Stimulated activated CD4-positive, alpha-beta T cell treated with anti-CD3 and anti-CD28 coated beads, Interleukin-1b, Interleukin-23, amount 100 ng/mL, for 48 hours (primary cell): ENCODE measurements around the gene SMAD6.
"Not testable (repeated sequence)": the region's sequence is repeated elsewhere in the genome, so short reads cannot be mapped to it uniquely, and the experiment has no call there.

Experiments
- DNase-seq: peaks from one replicate; pipeline ENCODE4 v3.0.0-alpha.2; 2020

Gene SMAD6

DNA sequence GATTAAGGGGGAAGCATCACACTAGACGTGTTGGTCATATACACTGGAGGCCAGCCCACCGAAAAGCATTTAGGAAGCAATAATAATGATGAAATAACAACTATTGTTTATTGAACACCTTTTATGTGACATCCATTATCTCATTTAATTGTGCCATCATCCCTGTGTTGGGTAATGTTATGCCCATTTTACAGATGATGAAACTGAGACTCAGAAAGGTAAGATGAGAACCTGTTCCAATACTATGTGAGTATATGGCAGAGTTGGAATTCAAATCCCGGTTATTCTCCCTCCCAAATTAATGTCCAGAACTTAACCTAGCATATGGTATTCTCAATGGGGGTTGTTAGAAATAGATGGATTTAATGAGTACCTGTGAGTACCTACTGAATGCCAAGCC is 99.2 kb downstream of the SMAD6 start:
- no peak for DNase-seq

DNA sequence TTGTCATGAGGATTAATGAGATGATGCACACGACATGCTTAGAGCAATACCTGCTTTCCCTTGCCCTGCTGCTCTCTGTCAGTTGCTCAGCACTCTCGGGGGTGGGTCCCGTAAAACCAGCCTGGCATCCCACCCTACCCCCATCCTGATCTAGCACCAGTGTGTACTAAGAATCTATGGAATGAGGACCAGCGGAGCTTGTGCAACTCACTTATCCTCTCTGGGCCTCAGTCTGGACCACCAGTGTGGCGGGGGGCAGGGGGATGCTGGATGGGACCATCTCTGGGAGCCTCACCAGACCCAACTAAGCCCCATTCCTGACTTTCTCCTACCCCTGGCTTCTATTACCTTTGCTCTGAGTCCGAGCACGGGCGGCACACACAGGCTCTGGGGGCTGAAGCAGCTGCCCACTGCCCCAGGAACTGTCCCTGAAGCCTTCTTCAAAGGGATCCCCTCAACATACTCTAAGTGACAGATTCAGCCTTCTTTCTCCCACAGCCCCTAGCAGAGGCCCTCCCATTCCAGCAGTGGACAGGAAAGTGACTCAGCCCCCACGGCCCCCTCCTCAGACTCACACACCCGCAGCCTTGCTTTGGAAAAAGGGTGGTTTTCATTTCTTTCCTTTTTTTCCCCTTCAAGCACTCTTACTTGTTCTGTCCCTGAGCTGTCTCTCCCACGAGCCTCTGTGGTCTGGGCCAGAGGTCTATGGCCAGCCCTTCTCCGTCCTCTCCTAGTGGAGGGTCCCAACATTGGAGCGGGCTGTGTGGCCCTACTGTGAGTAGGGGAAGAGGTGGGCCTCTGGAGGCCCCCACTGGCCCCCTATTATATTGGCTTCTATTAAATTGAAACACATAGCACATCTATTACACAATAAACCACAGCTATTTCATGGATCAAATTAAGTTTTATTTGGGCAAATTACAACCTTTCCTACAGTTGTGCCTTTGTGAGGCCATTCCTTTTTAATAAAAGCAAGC is 100.3 kb downstream of the SMAD6 start:
- DNase-seq: no peak

DNA sequence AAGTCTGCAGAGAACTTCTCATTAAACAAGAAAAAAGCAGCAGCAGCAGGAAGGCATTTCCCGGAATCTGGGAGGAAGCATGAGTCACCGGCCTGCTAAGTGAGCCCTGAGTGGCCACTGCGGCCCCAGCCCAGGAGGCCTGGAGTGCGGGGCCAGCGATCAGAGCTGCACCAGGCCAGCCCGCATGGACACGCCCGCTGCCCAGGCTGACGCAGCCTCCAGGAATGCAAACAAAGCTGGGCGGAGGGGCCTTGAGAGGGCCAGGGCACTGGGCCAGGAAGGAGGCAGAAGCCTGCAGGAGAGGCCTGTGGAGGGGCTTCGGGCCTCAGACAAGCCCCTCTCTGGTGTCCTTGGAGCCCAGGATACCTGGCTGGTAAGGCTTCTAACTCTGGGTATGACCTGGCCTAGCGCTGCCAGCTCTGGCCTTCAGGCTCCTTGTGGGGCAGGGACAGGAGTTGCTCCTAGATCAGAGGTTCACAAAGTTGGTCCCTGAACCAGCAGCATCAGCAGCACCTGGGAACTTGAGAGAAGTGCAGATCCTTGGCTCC is 101.2 kb downstream of the SMAD6 start:
- no peak for DNase-seq

DNA sequence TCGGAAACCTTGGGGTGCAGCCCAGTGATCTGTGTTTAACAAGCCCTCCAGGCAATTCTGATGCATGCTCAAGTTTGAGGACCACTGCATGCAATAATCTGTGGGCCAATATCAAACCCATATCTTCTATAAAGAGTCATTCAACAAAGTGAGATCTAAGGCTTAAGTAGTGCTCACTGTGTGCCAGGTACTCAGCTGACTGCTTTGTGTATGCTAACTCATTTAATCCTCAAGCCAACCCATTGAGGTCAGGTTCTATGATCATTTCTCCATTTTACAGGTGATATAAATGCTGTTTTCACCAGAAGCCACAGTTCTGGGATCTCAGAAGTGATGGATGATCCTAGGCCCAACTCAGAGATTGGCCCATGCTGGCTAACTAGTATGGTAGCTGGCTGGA is 101.7 kb downstream of the SMAD6 start:
- no peak for DNase-seq

DNA sequence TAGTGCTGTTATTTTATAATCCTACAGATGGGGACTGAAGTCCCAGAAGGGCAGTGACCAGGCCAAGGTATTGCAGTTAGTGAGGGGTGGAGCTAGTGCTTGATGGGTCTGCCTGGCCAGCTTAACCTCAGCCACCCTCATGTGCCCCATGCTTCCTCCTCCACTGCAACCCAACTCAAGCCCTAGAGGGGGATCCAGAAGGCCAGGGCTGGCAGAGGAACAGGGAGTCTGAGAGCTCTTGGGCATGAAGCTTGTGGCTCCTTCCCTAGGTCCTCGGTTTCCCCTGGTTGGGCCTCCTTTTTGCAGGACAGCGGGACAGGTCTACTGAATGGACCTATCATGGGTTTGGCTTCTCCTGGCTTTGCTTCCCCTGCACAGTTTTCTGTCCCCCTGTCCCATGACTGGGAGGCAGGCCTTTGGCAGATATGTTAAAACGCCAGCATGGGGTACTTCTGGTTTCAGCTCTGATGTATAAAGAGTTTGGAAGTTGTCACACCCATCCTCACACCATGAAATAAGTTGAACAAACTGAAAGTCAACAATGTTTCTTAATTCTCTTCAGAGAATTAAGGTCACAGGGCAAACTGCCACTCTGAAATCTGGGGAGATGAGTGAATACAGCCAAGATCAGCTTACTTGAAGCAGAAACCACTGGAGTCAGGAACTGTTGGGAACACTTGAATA is 103.3 kb downstream of the SMAD6 start:
- no peak for DNase-seq

DNA sequence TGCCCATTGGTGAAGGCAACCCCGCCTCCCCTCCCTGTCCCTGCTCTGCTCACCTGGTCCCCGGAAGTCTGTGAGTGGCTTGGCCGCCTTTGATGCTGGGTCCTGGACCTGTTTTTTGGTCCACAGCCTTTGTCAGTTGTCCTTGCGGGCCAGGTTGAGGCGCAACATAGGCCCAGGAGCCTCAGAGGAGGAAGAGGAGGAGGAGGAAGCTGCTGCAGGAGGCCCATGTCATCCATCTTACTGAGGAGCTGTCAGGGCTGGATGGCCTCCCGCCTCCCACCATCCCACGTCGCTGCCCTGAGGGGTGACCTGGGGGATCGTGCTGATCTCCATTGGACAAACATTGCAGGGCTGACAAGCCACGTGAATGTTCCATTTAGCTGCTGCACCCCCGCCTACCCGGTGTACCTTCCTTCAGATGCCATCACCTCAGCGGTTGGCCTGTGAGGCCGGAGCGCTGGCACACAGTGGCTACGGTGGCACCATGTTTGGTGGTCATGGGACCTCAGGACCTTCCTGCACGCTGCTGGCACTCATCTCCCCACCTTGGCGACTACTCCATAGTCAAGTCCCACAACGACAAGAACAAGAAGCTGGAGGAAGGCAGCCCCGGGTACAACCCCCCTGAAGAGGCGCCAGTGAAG is 106.3 kb downstream of the SMAD6 start:
- no peak for DNase-seq

DNA sequence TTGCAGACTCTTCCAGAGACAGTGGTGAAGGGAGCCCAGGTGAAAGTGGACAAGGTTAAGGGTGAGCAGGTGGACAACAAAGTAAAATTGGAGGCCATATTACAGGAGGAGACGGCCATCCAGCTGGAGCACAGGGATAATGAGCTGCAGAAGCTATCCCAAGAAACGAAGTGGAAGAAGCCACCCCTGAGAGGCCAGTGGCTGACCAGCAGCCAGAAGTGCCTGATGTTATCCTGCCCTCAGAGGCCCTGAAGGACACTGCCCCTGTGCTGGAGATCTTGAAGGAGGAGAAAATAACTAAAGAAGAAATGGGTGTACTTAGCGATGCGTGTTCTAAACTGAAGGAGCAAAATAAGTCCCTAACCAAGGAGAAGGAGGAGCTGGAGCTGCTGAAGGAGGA is 107.6 kb downstream of the SMAD6 start:
- no peak for DNase-seq

DNA sequence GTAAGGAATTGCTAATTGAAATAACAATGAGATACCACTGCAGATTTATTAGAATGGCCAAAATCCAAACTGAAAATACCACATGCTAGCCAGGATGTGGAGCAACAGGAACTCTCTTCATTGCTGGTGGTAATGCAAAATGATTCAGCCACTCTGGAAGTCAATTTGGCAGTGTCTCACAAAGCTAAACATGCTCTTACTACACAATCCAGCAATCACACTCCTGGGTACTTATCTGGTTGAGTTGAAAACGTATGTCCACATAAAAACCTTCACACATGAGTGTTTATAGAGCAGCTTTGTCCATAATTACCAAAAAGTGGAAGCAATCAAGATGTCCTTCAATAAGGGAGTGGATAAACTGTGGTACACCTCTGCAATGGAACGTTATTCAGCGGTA is 113.3 kb downstream of the SMAD6 start:
- no peak for DNase-seq

DNA sequence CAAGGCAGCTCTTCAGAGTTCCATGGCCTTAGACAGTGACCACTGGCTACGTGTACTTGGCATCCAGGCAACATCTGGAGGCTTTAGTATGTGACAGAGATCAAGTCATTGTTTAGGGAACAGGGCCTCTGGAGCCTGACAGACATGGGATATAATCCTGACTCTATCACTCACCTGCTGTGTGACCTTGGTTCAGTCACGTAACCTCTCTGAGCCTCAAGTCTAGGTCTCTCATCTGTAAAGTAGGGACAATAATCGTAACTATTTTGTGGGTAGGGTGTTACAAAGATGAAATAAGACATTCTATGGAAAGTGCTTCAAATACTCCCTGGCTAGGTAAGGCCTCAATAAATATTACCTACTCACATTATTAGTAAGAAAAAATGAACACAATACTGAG is 114.2 kb downstream of the SMAD6 start:
- DNase-seq: no peak

DNA sequence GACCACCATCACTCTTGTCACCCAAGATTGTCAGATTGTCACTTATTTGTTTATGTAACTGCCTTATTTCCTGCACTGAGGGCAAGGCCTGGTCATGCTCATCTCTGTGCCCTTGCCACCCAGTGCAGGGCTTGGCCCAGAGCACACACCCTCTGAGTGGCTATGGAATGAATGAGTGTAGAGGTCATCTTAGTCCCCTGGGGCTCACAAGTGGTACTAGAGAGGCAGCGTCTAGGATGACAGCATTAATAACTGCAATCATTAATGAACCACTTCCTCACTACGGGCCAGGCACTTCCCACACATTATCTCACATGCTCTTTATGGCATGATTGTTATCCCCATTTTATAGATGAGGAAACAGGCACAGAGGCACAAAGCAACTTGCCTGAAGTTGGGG is 117.0 kb downstream of the SMAD6 start:
- no peak for DNase-seq

DNA sequence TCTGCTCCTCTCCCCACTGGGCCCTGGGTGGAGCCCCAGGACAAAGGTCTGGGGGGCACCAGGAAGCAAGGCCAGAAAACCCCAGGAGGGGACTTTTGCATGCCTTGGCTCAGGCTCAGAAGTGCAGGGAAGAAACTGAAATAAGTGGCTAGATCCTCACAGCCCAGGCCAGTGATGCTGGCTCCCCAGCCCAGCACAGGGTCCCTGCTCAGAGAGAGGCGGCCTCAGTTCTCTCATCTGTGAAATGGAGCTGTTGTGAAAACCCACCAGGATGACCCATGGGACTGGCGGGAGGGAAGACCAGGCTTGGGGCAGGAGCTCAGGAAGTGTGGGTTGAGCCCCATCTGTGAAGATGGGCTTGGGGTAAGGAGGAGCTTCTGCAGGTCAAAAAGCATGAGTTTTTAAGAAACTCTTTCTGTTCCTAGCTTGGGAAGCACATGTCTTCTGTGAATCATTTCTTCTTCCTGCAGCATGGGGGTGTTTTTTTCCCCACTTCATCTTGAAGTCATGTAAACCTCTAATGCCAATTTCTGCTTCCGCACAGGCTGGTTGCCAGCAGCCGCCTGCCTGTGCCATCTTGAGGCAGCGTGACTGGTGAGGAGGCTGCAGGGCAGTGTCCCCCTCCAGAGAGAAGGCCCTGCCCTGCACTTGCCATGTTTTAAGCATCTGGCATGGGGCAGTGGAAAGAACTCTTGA is 118.6 kb downstream of the SMAD6 start:
- DNase-seq: no peak

DNA sequence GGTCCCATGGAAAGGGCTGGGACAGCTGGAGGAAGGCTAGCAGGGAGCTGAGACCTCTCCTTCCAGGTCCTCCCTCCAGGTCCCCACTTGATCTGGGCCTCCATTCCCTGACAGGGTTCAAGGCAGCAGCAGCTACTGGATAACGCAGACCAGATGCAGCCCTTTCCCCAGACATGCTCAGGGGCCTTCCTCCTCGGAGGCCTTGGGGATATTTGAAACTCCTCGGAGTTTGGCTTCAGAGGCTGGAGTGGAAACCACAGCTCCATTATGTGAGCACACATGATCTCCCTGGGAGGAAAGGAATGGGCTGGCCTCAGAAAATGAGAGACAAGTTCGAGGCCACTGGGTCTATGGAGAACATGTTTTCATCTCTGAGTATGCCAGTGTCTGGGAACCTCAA is 119.3 kb downstream of the SMAD6 start:
- no peak for DNase-seq

DNA sequence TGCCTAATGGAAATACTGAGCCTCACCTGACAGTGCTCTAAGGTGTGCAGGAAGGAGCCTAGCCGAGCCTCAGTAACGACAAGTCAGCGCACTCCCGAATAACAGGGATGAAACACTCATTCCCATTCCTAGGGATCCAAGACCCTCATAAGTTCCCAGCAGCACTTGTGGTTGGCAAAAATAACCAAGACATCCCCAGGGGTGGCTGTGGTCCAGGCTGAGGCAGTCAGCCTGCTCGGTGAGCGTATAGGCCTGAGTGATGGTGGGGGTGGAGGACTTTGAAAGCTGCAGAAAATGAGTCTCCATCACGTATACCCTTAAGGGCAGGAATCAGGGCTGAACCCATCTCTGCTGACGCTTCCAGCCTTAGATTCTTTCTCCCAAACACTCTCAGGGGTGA is 120.1 kb downstream of the SMAD6 start:
- no peak for DNase-seq

DNA sequence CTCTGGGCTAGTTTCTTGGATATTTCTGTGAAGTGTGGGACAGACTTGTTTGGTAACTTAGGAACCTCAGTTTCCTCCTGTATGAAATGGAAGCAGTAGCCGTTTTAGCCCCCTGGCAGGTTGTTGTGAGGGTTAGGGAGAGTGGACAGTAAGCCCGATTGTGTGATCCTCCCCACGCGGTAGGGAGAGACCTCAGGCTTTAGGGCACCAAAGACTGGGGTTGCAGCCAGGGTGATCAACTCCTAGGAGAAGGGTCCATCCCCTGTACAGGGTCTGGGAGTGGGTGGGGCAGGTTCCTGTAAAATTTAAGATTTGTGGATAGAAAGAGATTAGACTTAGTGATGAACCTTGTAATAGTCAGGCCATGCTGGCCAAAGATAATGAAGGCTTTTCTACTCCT is 120.5 kb downstream of the SMAD6 start:
- DNase-seq: no peak

DNA sequence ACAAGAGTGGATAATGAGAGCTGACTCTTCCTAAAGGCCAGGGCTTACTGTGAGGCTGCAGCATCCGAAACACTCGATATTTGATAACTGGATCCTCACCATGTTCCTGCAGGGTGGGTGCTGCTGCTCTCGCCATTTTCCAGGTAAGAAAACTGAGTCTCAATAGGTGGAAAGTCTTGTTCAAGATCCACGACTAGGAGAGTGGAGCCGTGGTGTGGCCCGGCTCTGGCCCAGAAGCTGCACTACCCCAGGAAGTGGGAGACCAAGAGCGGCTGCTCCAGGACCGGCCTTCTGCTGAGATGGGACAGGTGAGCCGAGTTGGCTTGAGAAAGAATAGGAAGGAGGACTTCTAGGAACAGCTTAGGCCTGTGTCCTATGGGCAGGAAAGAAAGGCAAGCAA is 121.6 kb downstream of the SMAD6 start:
- no peak for DNase-seq

DNA sequence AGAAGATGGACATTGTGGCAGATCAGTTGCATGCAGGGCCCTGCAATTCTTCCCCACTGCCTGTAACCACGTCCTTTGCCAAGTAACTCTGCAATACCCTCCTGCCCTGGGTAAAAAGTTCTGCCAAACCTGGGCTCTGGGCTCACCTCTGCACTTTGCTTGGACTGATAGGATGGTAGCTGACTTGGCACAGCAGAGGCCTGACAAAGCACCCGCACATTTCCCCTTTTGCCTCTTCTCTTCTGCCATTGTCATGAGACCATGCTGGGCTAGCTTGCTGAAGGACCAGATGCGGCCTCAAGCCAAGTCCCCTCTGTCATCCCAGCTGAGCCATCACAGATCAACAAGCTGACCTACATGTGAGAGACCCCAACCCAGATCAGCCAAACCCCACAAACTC is 122.4 kb downstream of the SMAD6 start:
- DNase-seq: no peak

DNA sequence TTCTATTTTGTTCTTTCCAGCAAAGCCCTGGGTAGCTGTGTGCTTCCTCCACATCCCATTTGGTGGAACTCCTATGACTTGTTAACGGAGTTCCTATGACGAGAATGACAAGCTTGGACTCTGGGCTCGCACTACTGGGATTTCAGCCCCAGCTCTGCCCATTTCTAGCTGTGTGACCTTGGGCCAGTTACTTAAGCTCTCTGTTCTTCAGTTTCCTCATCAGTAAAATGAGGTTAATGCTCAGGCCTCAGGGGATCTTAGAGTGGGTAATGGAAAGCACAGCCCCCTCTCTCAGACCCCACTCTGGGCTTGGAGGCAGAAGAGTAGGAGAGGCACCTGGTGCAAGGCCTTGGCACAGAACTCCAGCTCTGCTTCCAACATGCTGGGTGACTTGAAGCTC is 123.1 kb downstream of the SMAD6 start:
- no peak for DNase-seq

DNA sequence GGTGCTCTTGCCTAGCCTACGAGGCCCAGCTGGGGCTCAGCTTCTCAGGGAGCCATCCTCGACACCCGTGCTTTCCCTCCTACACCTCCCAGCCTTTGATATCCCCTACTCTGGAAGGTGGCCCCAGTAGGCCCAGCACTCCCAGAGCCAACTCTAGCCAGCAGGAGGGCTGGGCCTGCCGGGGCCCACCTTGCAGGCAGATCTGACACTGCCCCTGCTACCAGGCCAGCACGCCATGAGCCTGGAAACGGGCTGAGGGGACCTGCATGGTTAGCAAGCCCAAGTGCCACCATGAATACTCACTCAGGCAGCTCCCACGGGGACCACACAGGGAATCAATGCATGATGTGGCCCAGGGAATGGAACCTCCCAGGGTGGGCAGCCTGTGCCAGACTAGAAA is 123.7 kb downstream of the SMAD6 start:
- DNase-seq: no peak

DNA sequence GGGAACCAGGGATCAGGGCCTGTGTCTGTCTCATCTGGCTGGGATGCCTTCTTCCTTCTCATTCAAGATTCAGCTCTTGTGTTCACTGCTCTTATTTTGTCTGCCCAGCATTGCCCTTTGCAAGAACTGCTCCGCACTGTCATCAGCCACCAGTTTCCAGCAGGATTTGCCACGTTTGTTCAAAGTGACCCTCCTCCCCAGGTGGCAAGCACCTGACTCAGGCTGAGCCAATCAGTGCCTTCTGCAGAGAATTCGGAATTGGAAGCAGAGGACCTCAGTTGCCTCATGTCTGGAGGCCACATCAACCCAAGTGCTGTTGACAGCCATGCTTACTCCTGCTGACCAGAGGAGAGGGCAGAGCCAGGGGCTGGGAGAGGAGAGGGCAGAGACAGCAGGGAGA is 124.5 kb downstream of the SMAD6 start:
- no peak for DNase-seq

DNA sequence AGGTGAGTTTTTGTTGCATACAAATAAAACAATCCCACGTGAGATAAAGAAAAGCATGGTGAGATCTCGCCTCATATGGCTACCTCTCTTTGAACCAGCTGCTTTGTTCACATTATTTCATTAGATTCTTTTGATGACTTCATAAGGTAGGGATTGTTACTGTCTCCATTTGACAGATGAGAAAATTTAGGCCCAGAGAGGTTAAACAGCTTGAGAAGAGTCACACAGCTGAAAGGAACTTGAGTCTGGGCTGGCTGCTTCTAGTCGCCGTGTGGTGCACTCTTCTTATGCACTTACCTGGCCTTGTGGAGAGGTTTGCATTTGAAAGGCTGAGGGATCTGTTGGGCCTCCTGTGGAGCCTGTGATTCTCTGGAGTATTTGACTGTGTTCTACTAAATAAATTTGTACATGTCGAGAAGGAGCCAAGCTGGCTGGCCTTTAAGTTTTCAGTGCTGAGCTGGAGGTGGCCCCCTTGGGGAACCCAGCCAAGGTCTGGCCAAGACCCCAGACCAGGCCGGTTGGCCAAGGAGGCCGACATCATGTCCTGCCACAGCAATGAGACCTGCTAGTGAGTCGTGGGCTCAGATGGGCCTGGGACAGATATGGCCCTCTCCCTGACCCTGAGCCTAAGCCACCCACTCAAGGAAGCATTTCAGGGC is 125.1 kb downstream of the SMAD6 start:
- no peak for DNase-seq

DNA sequence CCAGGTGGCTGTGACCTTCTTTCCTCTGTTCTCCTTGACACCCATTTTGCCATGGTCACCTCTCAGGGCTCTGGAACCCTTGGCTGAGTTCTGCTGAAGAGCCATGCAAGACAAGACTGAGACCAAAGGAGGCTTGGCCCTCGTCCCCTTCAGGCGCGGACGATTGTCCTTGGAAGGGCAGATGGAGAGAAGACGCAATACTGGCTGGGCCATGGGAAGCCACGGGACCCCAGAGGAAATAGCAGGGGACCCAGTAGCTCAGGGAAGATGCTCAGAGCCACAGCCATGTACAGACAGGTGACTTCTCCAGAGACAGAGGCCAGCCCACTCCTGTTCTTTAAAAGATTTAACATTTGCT is 125.6 kb downstream of the SMAD6 start:
- no peak for DNase-seq

DNA sequence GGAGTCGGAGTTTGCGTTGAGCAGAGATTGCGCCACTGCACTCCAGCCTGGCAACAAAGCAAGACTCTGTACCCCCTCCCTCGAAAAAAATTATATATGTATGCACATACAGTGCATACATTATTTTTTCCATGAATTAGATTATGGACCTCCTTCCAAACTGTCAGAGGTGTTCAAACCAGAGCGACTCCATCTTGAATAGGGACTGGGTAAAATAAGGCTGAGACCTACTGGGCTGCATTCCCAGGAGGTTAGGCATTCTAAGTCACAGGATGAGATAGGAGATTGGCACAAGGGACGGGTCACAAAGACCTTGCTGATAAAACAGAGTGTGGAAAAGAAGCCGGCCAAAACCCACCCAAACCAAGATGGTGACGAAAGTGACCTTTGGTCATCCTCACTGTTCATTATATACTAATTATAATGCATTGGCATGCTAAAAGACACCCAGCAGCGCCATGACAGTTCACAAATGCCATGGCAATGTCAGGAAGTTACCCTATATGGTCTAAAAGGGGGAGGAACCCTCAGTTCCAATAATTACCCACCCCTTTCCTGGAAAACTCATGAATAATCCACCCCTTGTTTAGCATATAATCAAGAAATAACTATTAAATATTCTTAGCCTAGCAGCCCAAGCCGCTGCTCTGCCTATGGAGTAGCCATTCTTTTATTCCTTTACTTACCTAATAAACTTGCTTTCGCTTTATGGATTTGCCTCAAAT is 126.9 kb downstream of the SMAD6 start:
- not testable (repeated sequence) for DNase-seq
